Vagina (tissue), 2 donors: ENCODE measurements around the gene SLC7A8.

Experiments
- CTCF ChIP-seq, 3 experiments: fragments of 450-650 bp in 2 of 3; fragments of 200-600 bp in 1 of 3; sonication (generic) in 1 of 3; IDR thresholded peaks; one replicate each; pipeline ENCODE4 v1.5.1; 2017 to 2019; ENCODE audit warnings: antibody characterized with exemption in 3 of 3, mild to moderate bottlenecking in 2 of 3, moderate library complexity in 2 of 3
- POLR2A ChIP-seq, 2 donors: fragments of 450-650 bp; IDR thresholded peaks; one replicate each; pipeline ENCODE4 v1.6.1; 2017; ENCODE audit warnings: antibody characterized with exemption in 2 of 2, mild to moderate bottlenecking in 2 of 2, moderate library complexity in 2 of 2
- POLR2AphosphoS5 ChIP-seq, 2 donors: sonication (generic); formaldehyde crosslinking; IDR thresholded peaks; one replicate each; pipeline ENCODE4 v1.9.0; 2017; ENCODE audit warnings: antibody characterized with exemption in 2 of 2, mild to moderate bottlenecking in 2 of 2, low read depth in 1 of 2; ENCODE audit not compliant: insufficient read depth in 1 of 2

GRCh38 chr14:23091294-23092225 is 91.9 kb downstream of the SLC7A8 start:
- TF ChIP-seq CTCF (IDR thresholded peaks at IDR 0.05) (no peak), POLR2A (IDR thresholded peaks at IDR 0.05) (no peak), POLR2AphosphoS5 (IDR thresholded peaks at IDR 0.05; ENCODE audit: insufficient read depth in 1 of 2, low read depth in 1 of 2) (no peak)
